Measurements from ENCODE around the gene AHDC1.
"Not testable (repeated sequence)": the region's sequence is repeated elsewhere in the genome, so short reads cannot be mapped to it uniquely, and the experiment has no call there.

AHDC1 gene

GRCh38 chr1:27548858-27549719 is 54.9 kb downstream of the AHDC1 start:
- DNase-seq = no peak

GRCh38 chr1:27548136-27548853 is 55.6 kb downstream of the AHDC1 start:
- no peak for DNase-seq

GRCh38 chr1:27547220-27548116 is 56.5 kb downstream of the AHDC1 start:
- DNase-seq = no peak

GRCh38 chr1:27545876-27546275 is 58.1 kb downstream of the AHDC1 start:
- DNase-seq = no peak

- no peak for DNase-seq
Observed at GRCh38 chr1:27545271-27545670, 58.7 kb downstream of the AHDC1 start.

- DNase-seq = no peak
Observed at GRCh38 chr1:27544834-27545233, 59.1 kb downstream of the AHDC1 start.

- DNase-seq = no peak
Observed at GRCh38 chr1:27543284-27543683, 60.7 kb downstream of the AHDC1 start.

GRCh38 chr1:27542463-27543273 is 61.3 kb downstream of the AHDC1 start:
- peak; percentile 70 for DNase-seq

- no peak for DNase-seq
Observed at GRCh38 chr1:27539901-27540861, 63.8 kb downstream of the AHDC1 start.

- DNase-seq = no peak
Observed at GRCh38 chr1:27538793-27539192, 65.2 kb downstream of the AHDC1 start.

- DNase-seq = not testable (repeated sequence)
Observed at GRCh38 chr1:27538305-27538676, 65.7 kb downstream of the AHDC1 start.

- DNase-seq = no peak
Observed at GRCh38 chr1:27536767-27537166, 67.2 kb downstream of the AHDC1 start.

- DNase-seq = no peak
Observed at GRCh38 chr1:27536010-27536757, 67.8 kb downstream of the AHDC1 start.

- DNase-seq = no peak
Observed at GRCh38 chr1:27535386-27535785, 68.6 kb downstream of the AHDC1 start.

- no peak for DNase-seq
Observed at GRCh38 chr1:27531959-27532685, 71.8 kb downstream of the AHDC1 start.

GRCh38 chr1:27530192-27530591 is 73.8 kb downstream of the AHDC1 start:
- DNase-seq = no peak

- no peak for DNase-seq
Observed at GRCh38 chr1:27529704-27530018, 74.3 kb downstream of the AHDC1 start.

GRCh38 chr1:27528818-27529703 is 74.9 kb downstream of the AHDC1 start:
- no peak for DNase-seq

All from activated CD4-positive, alpha-beta T cell treated with anti-CD3 and anti-CD28 coated beads for 48 hours (primary cell).